Upper lobe of right lung (tissue), 1 donor: ENCODE data around the gene MANBA. TPM values are rescaled to one million over a fixed set of nuclear protein-coding genes. Genes with fewer than 3 reads are reported as not detected.
A peak's percentile ranks its signal among the peaks of the same experiment; 100 is the strongest.

Experiments
- ATAC-seq: fragments of 200-7000 bp; cut with Tn5 transposase; one replicate; pipeline ENCODE4 v1.9.1; 2020; ENCODE audit warnings: mild to moderate bottlenecking, moderate library complexity
- DNase-seq: peaks from one replicate; pipeline ENCODE4 v3.0.0-alpha.2; 2020
- H3K27ac ChIP-seq: fragments of 200-600 bp; one replicate; pipeline ENCODE4 v1.8.0; 2022
- H3K27me3 ChIP-seq: fragments of 200-600 bp; one replicate; pipeline ENCODE4 v1.8.0; 2022; ENCODE audit warnings: mild to moderate bottlenecking
- H3K36me3 ChIP-seq: fragments of 200-600 bp; one replicate; pipeline ENCODE4 v1.8.0; 2022
- H3K4me1 ChIP-seq: fragments of 200-600 bp; one replicate; pipeline ENCODE4 v1.8.0; 2022
- H3K4me3 ChIP-seq: fragments of 200-600 bp; one replicate; pipeline ENCODE4 v1.8.0; 2022; ENCODE audit warnings: mild to moderate bottlenecking
- H3K9me3 ChIP-seq: fragments of 200-600 bp; one replicate; pipeline ENCODE4 v1.8.0; 2022
- intact Hi-C: fragments of 100-400 bp; cut with DNase I; formaldehyde crosslinking; loops from one replicate; pipeline ENCODE4 v1.11.0; 2022
- total RNA-seq: library from RNA; stranded (reverse); fragmentation: NEBNext Ultra II Directional; extraction: Animal tissue kit (Norgen Biotek cat#: 25700); gene quantifications from one replicate; pipeline ENCODE4 v1.2.1, GENCODE V29; 2021
- TF ChIP-seq, protein P1 (sequence below): fragments of 200-600 bp; IDR thresholded peaks from one replicate; pipeline ENCODE4 v1.8.0; 2022; ENCODE audit warnings: antibody characterized with exemption
- donor health status: DM: no; HTN: yes; CAD: no; lungs with severe emphysema.

Gene MANBA
- total RNA-seq, 1 donor from 2014 or later, result 56.0 TPM

DNA sequence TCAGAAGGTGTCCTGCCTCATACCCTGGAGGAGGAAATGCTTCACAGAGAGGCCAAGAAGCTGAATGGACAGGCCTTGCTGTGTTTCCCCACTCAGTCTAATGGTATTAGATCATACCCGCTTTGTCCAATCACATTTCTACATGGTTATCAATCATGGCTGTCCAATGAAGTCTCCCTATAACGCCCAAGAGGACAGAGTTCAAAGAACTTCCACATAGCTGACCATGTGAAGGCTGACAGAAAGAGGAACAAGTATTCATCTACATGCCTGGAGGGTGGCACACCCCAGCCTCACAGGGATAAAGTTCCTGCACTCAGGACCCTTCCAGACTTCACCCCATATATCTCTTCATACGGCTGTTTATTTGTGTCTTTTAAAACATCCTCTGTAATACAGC is 123.4 kb downstream of the MANBA start:
- Histone ChIP-seq H3K36me3 (peaks cover 63% of the 10 kb centered on the region), H3K4me3 (no peak overlapping the region), H3K27ac (no peak overlapping the region), H3K9me3 (no peaks in the 10 kb centered on the region), H3K4me1 (no peaks in the 10 kb centered on the region), H3K27me3 (no peaks in the 10 kb centered on the region)
- DNase-seq, result no peak
- TF ChIP-seq, protein P1, sequence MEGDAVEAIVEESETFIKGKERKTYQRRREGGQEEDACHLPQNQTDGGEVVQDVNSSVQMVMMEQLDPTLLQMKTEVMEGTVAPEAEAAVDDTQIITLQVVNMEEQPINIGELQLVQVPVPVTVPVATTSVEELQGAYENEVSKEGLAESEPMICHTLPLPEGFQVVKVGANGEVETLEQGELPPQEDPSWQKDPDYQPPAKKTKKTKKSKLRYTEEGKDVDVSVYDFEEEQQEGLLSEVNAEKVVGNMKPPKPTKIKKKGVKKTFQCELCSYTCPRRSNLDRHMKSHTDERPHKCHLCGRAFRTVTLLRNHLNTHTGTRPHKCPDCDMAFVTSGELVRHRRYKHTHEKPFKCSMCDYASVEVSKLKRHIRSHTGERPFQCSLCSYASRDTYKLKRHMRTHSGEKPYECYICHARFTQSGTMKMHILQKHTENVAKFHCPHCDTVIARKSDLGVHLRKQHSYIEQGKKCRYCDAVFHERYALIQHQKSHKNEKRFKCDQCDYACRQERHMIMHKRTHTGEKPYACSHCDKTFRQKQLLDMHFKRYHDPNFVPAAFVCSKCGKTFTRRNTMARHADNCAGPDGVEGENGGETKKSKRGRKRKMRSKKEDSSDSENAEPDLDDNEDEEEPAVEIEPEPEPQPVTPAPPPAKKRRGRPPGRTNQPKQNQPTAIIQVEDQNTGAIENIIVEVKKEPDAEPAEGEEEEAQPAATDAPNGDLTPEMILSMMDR, result no peak
- peak; percentile 83 for ATAC-seq
- intact Hi-C loops, result no loop called here

DNA sequence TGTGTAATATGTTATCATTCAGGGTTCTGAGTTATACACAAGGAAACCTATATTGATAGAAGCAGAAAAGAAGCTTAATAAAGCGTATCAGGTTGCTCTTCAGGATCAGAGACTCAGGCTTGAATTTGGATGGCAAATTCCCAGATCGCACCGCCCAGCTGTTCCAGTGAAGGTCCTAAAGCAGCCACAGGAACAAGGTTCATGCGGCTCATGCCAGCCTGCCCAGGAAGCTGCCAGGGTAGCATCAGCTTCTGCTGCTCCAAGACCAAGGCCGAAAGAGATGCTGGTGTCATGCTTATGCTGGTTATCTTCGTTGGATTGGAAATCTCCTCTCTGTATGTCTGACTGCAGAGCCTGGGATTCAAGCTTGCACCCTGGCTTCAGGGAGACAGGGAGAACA is 127.7 kb downstream of the MANBA start:
- Histone ChIP-seq H3K4me3 (no peak overlapping the region), H3K36me3 (peaks cover 62% of the 10 kb centered on the region), H3K4me1 (no peaks in the 10 kb centered on the region), H3K27me3 (no peaks in the 10 kb centered on the region), H3K27ac (no peak overlapping the region), H3K9me3 (no peaks in the 10 kb centered on the region)
- TF ChIP-seq, protein P1, result no peak
- intact Hi-C loops, result no loop called here
- ATAC-seq (no peak), DNase-seq (no peak)

DNA sequence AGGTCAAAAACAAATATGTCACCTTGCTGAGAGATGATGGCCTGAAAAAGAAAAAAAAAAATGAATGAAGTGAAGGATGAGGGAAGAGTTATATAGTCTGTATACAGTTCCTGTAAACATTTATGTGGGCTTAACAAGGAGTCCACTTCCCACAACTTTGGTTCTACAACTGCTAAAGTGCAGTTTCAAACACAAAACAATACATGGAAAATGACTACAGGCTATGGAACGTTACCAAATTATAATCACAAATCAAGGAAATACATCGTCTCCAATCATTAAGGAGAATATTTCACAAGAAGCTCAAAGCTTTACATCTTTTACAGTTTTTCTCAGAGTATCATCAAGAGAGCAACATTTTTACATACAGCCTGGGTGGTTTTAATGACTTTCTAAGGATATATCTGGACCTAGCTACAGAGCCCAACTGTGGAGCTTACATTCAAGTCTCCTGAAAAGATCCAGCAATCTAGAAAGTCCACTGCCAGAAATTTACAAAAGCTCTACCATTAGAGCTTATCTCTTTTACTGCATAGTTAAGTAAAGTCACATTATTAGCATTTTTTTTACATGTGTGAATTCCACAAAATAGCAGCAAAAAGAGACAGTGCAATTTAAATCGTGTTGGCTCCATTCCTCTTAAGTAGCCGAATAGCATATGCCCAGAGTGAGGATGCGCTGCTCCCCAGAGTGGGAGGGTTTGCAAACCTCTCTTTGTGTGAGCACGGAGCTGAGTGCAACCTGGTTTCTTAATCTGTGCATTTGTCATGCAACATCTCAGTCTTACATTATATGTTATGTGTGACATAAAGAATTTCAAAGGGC is 128.3 kb downstream of the MANBA start:
- no peaks in the 10 kb centered on the region for H3K4me1 ChIP-seq
- no peak overlapping the region for H3K4me3 ChIP-seq
- DNase-seq (no peak), ATAC-seq (no peak)
- intact Hi-C loops, result no loop called here
- no peak overlapping the region for H3K27ac ChIP-seq
- no peaks in the 10 kb centered on the region for H3K9me3 ChIP-seq
- peaks cover 56% of the 10 kb centered on the region for H3K36me3 ChIP-seq
- H3K27me3 ChIP-seq, result no peaks in the 10 kb centered on the region
- TF ChIP-seq, protein P1, result no peak

DNA sequence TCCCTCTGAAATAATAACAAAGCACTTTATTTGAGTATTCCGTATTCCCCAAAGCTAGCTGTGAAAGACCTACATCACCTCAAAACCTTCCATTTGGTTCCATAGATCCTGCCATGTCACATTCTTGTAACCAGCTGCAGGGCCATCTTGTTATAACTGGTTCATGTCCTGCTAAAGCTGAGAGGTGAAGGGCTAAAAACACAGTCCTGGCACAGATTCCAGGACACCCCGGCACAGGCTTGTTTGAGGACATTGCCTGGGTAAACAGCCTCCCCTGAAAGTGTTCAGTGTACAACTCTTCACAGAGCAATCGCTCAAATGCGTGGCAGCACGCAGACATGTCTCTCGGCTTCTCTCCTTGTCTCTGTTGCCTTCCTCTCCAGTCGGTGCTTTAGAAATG is 129.2 kb downstream of the MANBA start:
- Histone ChIP-seq H3K27me3 (no peaks in the 10 kb centered on the region), H3K9me3 (no peaks in the 10 kb centered on the region), H3K4me1 (no peaks in the 10 kb centered on the region), H3K27ac (no peak overlapping the region), H3K36me3 (peaks cover 47% of the 10 kb centered on the region), H3K4me3 (no peak overlapping the region)
- ATAC-seq, result no peak
- DNase-seq, result no peak
- intact Hi-C loops, result no loop called here
- TF ChIP-seq, protein P1, result no peak

DNA sequence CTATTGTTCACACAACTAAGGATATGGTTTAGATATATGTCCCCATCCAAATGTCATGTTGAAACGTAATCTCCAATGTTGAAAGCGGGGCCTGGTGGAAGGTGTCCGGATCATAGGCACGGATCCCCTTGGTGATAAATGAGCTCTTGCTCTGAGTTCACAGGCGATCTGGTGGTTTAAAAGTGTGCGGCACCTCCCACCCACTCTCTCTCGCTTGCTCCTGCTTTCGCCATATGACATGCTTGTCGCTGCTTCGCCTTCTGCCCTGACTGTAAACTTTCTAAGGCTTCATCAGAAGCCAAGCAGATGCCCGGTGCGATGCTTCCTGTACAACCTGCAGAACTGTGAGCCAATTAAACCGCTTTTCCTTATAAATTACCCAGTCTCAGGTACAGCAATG is 131.1 kb downstream of the MANBA start:
- no peak for ATAC-seq
- no peak for DNase-seq
- intact Hi-C loops, result no loop called here

More for the DNA sequence above, 131.1 kb downstream of the MANBA start:
- Histone ChIP-seq H3K4me3 (no peak overlapping the region), H3K27me3 (no peaks in the 10 kb centered on the region), H3K4me1 (no peaks in the 10 kb centered on the region), H3K36me3 (peaks cover 30% of the 10 kb centered on the region), H3K9me3 (no peaks in the 10 kb centered on the region), H3K27ac (no peak overlapping the region)
- TF ChIP-seq, protein P1, result no peak
